ENCODE results near the gene TMEM125. TPM values are rescaled to one million over a fixed set of nuclear protein-coding genes. Genes with fewer than 3 reads are reported as not detected.
A peak's percentile ranks its signal among the peaks of the same experiment; 100 is the strongest.

The TMEM125 gene
- total RNA-seq, 1 donor from 2014 or later = 188 TPM

- no peaks in the 10 kb centered on the region for H3K4me1 ChIP-seq
- no peaks in the 10 kb centered on the region for H3K9me3 ChIP-seq
- ATAC-seq (no peak), DNase-seq (peak; percentile 38)
- TF ChIP-seq, protein P1, sequence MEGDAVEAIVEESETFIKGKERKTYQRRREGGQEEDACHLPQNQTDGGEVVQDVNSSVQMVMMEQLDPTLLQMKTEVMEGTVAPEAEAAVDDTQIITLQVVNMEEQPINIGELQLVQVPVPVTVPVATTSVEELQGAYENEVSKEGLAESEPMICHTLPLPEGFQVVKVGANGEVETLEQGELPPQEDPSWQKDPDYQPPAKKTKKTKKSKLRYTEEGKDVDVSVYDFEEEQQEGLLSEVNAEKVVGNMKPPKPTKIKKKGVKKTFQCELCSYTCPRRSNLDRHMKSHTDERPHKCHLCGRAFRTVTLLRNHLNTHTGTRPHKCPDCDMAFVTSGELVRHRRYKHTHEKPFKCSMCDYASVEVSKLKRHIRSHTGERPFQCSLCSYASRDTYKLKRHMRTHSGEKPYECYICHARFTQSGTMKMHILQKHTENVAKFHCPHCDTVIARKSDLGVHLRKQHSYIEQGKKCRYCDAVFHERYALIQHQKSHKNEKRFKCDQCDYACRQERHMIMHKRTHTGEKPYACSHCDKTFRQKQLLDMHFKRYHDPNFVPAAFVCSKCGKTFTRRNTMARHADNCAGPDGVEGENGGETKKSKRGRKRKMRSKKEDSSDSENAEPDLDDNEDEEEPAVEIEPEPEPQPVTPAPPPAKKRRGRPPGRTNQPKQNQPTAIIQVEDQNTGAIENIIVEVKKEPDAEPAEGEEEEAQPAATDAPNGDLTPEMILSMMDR (IDR thresholded peaks at IDR 0.05) = no peak
- no peaks in the 10 kb centered on the region for H3K36me3 ChIP-seq
- no peaks in the 10 kb centered on the region for H3K27me3 ChIP-seq
- H3K27ac ChIP-seq = no peak overlapping the region
- H3K4me3 ChIP-seq = no peak overlapping the region
- intact Hi-C loops (cut with DNase I) = no loop called here
These were observed 14.2 kb upstream of the TMEM125 start for GRCh38 chr1:43255438-43256210.

- Histone ChIP-seq H3K27ac (no peak overlapping the region), H3K36me3 (no peaks in the 10 kb centered on the region), H3K9me3 (no peaks in the 10 kb centered on the region), H3K4me3 (no peak overlapping the region), H3K4me1 (no peaks in the 10 kb centered on the region), H3K27me3 (no peaks in the 10 kb centered on the region)
- intact Hi-C loops (cut with DNase I) = no loop called here
- DNase-seq = peak; percentile 74
- TF ChIP-seq, protein P1 (IDR thresholded peaks at IDR 0.05) = no peak
- peak; percentile 89 for ATAC-seq
These were observed 12.9 kb upstream of the TMEM125 start for GRCh38 chr1:43256675-43257570.

DNA sequence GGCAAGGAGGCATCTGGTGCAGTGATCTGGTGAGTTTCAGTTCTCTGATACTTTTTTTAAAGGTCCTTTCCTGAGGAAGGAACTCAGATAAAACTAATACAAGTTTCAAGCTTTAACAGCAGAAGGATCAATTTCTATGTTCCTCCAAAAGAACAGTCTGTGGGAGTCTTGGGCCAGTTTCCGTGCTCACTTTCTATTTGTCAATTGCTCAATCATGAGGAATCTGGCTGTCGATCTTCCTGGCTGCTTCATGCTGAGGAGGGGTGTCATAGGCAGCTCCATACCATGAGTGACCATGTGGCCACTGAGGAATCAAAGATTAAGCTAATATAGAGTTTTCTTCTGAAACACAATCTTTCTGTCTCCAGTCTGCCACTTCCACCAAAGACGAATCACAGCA, 11.4 kb upstream of the TMEM125 start:
- Histone ChIP-seq H3K27ac (peak overlapping the region; percentile 30), H3K9me3 (no peaks in the 10 kb centered on the region), H3K36me3 (no peaks in the 10 kb centered on the region), H3K27me3 (no peaks in the 10 kb centered on the region), H3K4me3 (no peak overlapping the region), H3K4me1 (no peaks in the 10 kb centered on the region)
- TF ChIP-seq, protein P1 (IDR thresholded peaks at IDR 0.05) = no peak
- intact Hi-C loops (cut with DNase I) = no loop called here
- DNase-seq = peak; percentile 20
- no peak for ATAC-seq

DNA sequence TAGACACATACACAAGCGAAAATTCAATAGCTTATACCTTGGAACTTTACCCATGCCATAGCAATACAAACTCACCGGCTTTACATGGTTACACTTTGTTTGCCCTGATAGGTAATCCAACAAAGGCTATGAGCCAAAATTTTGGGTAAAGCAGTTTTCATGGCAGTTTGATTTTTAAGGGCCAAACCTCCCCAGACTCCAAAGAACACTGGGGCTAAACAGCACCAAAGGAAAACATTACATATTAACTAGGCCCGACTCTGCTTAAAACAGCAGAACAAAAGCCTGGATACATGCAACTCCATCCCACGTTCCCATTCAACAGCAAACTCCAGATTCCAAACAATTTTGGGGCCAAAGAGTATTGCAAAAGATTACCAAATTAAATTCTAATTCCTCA, 4.4 kb upstream of the TMEM125 start:
- Histone ChIP-seq H3K9me3 (no peaks in the 10 kb centered on the region), H3K36me3 (no peaks in the 10 kb centered on the region), H3K27ac (no peak overlapping the region), H3K4me1 (peaks cover 10% of the 10 kb centered on the region), H3K27me3 (no peaks in the 10 kb centered on the region), H3K4me3 (no peak overlapping the region)
- no peak for DNase-seq
- no peak for ATAC-seq
- intact Hi-C loops (cut with DNase I) = no loop called here
- TF ChIP-seq, protein P1 (IDR thresholded peaks at IDR 0.05) = no peak

GRCh38 chr1:43266881-43267280, 2.9 kb upstream of the TMEM125 start:
- intact Hi-C loops (cut with DNase I) = no loop called here
- Histone ChIP-seq H3K27ac (no peak overlapping the region), H3K27me3 (no peaks in the 10 kb centered on the region), H3K36me3 (no peaks in the 10 kb centered on the region), H3K4me3 (no peak overlapping the region), H3K9me3 (no peaks in the 10 kb centered on the region), H3K4me1 (peaks cover 10% of the 10 kb centered on the region)
- DNase-seq (no peak), ATAC-seq (no peak)
- TF ChIP-seq, protein P1 (IDR thresholded peaks at IDR 0.05) = no peak

All from upper lobe of right lung (tissue), 1 donor.